Erythroblast (primary cell): ENCODE results near the gene TSPAN16.

ENCODE experiments used
- DNase-seq, 2 experiments: peaks; one replicate each; lab custom pipeline; 2025; lab: John Stamatoyannopoulos, UW
- GATA1 ChIP-seq: IDR thresholded peaks from 2 replicates; pipeline ENCODE4 v1.6.1; 2011; ENCODE audit warnings: low read depth, mild to moderate bottlenecking, control low read depth, low read length, moderate library complexity
- POLR2A ChIP-seq: IDR thresholded peaks from 2 replicates; pipeline ENCODE4 v1.6.1; 2011; ENCODE audit warnings: mild to moderate bottlenecking, low read length

The TSPAN16 gene

GRCh38 chr19:11279505-11280236, 16.3 kb upstream of the TSPAN16 start:
- TF ChIP-seq GATA1: no peak
- TF ChIP-seq POLR2A: no peak
- no peak for DNase-seq

GRCh38 chr19:11281356-11282049, 14.5 kb upstream of the TSPAN16 start:
- DNase-seq: no peak
- no peak for TF ChIP-seq GATA1
- no peak for TF ChIP-seq POLR2A

DNA sequence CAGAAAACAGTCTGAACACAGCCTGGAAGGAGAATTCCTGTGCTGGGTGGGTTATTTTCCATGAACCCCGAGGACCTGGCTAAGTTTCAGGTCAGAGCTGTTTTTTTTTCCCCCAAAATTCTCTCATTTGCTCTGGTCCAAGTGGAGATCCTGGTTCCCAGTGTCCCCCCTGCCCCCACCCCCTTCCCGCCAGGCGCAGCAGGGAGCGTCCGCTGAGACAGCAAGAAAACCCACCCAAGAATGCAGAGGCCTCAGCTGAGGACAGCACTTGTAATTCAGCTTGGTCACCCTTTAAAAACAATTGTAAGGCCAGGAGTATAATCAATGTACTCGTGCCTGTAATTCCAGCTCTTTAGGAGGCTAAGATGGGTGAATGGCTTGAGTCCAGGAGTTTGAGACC, 11.4 kb upstream of the TSPAN16 start:
- TF ChIP-seq GATA1 (no peak), POLR2A (no peak)
- DNase-seq: no peak

GRCh38 chr19:11286312-11286974, 9.5 kb upstream of the TSPAN16 start:
- DNase-seq: no peak
- no peak for TF ChIP-seq POLR2A
- no peak for TF ChIP-seq GATA1

- peak in 1 of 2 experiments; percentile 35 for DNase-seq
These were observed 7.6 kb upstream of the TSPAN16 start for GRCh38 chr19:11288349-11288748.

GRCh38 chr19:11290256-11290655, 5.7 kb upstream of the TSPAN16 start:
- TF ChIP-seq POLR2A (no peak), GATA1 (no peak)
- no peak for DNase-seq

More at GRCh38 chr19:11288349-11288748, 7.6 kb upstream of the TSPAN16 start:
- TF ChIP-seq POLR2A (no peak), GATA1 (no peak)

- DNase-seq: no peak
These were observed 4.5 kb upstream of the TSPAN16 start for GRCh38 chr19:11291415-11291814.

GRCh38 chr19:11291991-11292390, 4.0 kb upstream of the TSPAN16 start:
- peak in 1 of 2 experiments; percentile 29 for DNase-seq
- TF ChIP-seq POLR2A (no peak), GATA1 (no peak)

More at GRCh38 chr19:11291415-11291814, 4.5 kb upstream of the TSPAN16 start:
- no peak for TF ChIP-seq POLR2A
- no peak for TF ChIP-seq GATA1

DNA sequence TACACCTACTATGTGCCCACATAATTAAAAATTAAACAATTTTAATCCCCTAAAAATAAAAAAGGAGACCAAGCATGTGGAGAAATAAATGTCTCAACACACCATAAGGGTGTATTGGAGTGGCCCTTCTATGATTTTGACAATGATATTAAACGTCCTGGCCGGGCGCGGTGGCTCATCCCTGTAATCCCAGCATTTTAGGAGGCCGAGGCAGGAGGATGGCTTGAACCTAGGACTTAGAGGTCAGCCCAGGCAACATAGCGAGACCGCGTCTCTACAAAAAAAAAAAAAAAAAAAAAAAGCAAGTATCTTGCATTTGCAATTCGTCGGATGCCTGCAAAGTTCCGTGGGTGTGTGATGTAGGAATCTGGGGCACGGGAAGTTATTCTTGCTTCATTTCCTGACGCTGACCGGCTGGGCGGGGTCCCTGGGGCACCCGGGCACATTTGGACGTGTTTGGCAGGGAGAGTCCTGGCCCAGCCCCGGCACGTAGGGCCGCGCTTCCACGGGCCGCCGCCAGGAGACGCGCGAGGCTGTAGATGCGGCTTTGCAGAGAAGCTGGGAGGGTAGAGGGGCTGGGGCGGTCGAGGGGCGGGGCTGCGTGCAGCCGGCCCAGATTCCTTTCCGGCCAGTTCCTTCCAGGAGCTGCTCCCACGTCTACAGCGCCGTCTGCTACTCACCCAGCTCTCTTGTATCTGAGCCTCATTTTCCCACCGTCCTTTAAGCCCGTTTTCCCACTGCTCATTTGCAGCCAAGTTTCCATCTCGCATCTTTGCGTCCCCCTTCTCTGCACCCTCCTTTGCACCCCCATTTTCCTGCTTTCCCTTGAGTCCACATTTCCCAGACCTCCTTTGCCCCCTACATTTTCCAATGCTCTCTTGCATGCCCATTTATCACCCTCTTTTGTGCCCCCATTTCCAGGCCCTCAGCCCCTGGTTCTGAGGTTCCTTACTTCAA, 2.2 kb upstream of the TSPAN16 start:
- TF ChIP-seq POLR2A (no peak), GATA1 (no peak)
- peak; percentile 69 to 82 for DNase-seq

GRCh38 chr19:11295180-11295579, 780 bp upstream of the TSPAN16 start:
- no peak for TF ChIP-seq GATA1
- TF ChIP-seq POLR2A: no peak
- no peak for DNase-seq

- TF ChIP-seq GATA1: no peak
- TF ChIP-seq POLR2A: no peak
- no peak for DNase-seq
These were observed 304 bp downstream of the TSPAN16 start for GRCh38 chr19:11296264-11296663.

DNA sequence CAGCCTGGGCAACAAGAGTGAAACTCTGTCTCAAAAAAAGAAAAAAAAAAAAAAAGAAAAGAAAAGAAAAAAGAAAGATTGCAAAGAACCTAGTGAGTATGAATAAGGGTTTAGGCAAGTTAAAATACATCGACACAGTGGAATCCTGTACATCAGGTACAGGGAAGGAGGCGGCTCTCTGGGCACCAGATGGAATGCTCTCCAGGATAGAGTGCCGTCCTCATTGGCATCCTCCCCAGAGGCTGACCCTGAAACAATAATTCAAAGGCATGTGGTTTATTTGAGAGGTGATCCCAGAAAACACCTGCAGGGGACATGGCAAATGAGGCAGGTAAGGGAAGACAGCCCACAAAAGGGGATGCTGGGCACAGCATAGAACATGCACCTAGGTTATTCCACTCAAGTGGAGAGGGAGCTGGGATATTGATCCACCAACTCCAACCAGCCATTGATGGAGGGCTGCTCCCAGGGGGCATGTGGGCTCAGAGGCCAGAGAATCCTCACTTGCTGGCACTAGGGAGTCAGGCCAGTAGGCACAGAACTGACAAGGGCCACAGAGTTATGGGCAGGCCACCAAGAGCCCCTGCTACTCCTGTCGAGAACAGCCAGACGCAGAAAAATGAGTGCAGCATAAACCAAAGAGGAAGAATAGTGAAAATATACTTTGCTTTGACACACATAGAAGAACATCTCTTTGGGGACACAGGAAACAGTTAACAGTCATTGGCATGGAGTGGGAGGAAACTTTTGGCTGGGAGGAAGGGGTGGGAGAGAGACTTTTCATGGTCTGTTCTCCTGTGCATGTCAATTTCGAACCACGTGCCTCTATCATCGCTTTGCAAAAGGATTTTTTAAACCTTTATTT, 4.2 kb downstream of the TSPAN16 start:
- TF ChIP-seq POLR2A (no peak), GATA1 (no peak)
- DNase-seq: no peak

DNA sequence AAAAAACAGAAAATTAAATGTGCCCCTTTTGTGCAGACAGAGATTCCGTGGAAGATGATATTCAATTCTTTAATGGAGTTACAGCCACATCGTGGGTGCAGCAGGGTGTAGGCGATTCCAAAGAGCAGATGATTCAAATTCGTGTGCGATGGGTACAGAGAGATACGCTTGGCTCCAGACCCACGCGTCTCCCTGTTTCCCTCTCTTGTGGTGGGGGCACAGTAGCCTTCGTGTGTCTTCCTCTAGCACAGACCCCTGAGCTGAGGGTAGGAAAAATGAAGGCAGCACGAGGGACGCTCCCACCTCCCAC, 4.8 kb downstream of the TSPAN16 start:
- no peak for DNase-seq
- TF ChIP-seq POLR2A (no peak), GATA1 (no peak)
